Lung (tissue), 12 donors: ENCODE measurements around the gene POU6F2. TPM values are rescaled to one million over a fixed set of nuclear protein-coding genes. Genes with fewer than 3 reads are reported as not detected.

Experiments
- ATAC-seq: fragments of 200-7000 bp; cut with Tn5 transposase; one replicate; pipeline ENCODE4 v1.9.1; 2020; ENCODE audit warnings: moderate number of reproducible peaks; ENCODE audit not compliant: insufficient read depth, low FRiP score
- DNase-seq, 3 donors: peaks; one replicate each; pipeline ENCODE4 v3.0.0-alpha.2; 2013 to 2017
- H3K27ac ChIP-seq, 2 donors: one replicate each; pipeline ENCODE4 v1.5.1; 2013; ENCODE audit warnings: mild to moderate bottlenecking in 2 of 2, moderate library complexity in 2 of 2, control low read depth in 1 of 2, inconsistent platforms in 1 of 2, low read depth in 1 of 2, low read length in 1 of 2
- H3K27me3 ChIP-seq, 3 donors: one replicate each; pipeline ENCODE4 v1.5.1; 2013; ENCODE audit warnings: low read length in 2 of 3; ENCODE audit not compliant: control insufficient read depth in 3 of 3, insufficient read depth in 3 of 3
- H3K36me3 ChIP-seq, 4 donors: one replicate each; pipeline ENCODE4 v1.5.1; 2013; ENCODE audit warnings: low read length in 4 of 4, mild to moderate bottlenecking in 1 of 4, moderate library complexity in 1 of 4; ENCODE audit not compliant: control insufficient read depth in 4 of 4, insufficient read depth in 4 of 4
- H3K4me1 ChIP-seq, 5 donors: one replicate each; pipeline ENCODE4 v1.5.1; 2013; ENCODE audit warnings: low read length in 5 of 5, mild to moderate bottlenecking in 2 of 5, moderate library complexity in 1 of 5; ENCODE audit not compliant: control insufficient read depth in 5 of 5, insufficient read depth in 5 of 5
- H3K4me3 ChIP-seq: one replicate; pipeline ENCODE4 v1.5.1; 2013; ENCODE audit warnings: mild to moderate bottlenecking, control low read depth, moderate library complexity
- H3K9ac ChIP-seq, 2 donors: one replicate each; pipeline ENCODE4 v1.5.1; 2013; ENCODE audit warnings: low read length in 2 of 2, control low read depth in 1 of 2; ENCODE audit not compliant: insufficient read depth in 1 of 2
- H3K9me3 ChIP-seq, 4 donors: one replicate each; pipeline ENCODE4 v1.5.1; 2013; ENCODE audit warnings: low read length in 3 of 4, mild to moderate bottlenecking in 1 of 4, moderate library complexity in 1 of 4; ENCODE audit not compliant: control insufficient read depth in 4 of 4, insufficient read depth in 3 of 4
- WGBS, 2 donors: extraction: QIAGEN DNeasy Blood & Tissue Kit; methylation state at CpG; one replicate each; pipeline ENCODE4 v1.1.7; 2013; 5-methylcytosine and 5-hydroxymethylcytosine counted together
- polyA plus RNA-seq, 2 donors: library from polyadenylated mRNA; stranded (reverse); fragments of 200-250 nt; gene quantifications; one replicate each; pipeline ENCODE4 v1.2.1, GENCODE V29; 2013
- total RNA-seq, 2 donors: library from RNA; depleted of rRNA in 1 of 2; stranded (reverse); fragments of >200 nt in 1 of 2; gene quantifications; one replicate each; pipeline ENCODE4 v1.2.1, GENCODE V29; 2014 to 2021
- TF ChIP-seq, protein P1 (sequence below): IDR thresholded peaks from 2 replicates; pipeline ENCODE4 v1.5.1; 2012; ENCODE audit warnings: mild to moderate bottlenecking; ENCODE audit errors: control extremely low read depth, extremely low read depth
- donor health status: control.
- donor health status: control.
- donor health status: Bipolar disorder and iron deficiency.
- donor health status: healthy.
- donor health status: DM: yes; HTN: yes; CAD: no.

Gene POU6F2
- total and polyA plus RNA-seq, 4 donors: 0.08 to 0.18 TPM; not detected in 2

DNA sequence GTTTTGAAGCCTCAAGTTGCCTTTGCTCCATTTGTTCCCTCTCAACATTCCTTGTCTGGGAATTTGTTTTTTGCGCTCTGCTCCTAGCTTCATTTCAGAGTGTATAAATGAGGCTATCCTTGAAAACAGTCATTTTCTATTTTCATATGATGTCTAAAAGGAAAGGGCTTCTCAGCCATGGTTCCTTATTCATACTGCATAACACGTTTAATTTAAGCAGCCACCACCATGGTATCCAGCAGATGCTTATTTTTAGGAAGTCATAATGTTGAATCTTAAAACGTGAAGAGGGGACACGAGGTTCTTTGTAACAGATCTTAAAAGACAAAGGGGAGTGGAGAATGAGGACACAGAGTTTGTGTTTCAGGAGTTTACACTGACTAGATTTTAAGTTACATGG is 14.5 kb downstream of the POU6F2 start:
- no peak overlapping the region for H3K4me3 ChIP-seq
- H3K27ac ChIP-seq: no peak overlapping the region
- DNase-seq: no peak
- no peaks in the 10 kb centered on the region for H3K36me3 ChIP-seq
- H3K4me1 ChIP-seq: no peaks in the 10 kb centered on the region
- no peaks in the 10 kb centered on the region for H3K27me3 ChIP-seq
- H3K9ac ChIP-seq: no peak overlapping the region
- H3K9me3 ChIP-seq: peaks cover 0 to 2% (median 0%) of the 10 kb centered on the region in 4 donors
- WGBS, 2 donors: 75 to 86% methylated on average over 4 of the region's 4 CpGs
- ATAC-seq: no peak
- TF ChIP-seq, protein P1, sequence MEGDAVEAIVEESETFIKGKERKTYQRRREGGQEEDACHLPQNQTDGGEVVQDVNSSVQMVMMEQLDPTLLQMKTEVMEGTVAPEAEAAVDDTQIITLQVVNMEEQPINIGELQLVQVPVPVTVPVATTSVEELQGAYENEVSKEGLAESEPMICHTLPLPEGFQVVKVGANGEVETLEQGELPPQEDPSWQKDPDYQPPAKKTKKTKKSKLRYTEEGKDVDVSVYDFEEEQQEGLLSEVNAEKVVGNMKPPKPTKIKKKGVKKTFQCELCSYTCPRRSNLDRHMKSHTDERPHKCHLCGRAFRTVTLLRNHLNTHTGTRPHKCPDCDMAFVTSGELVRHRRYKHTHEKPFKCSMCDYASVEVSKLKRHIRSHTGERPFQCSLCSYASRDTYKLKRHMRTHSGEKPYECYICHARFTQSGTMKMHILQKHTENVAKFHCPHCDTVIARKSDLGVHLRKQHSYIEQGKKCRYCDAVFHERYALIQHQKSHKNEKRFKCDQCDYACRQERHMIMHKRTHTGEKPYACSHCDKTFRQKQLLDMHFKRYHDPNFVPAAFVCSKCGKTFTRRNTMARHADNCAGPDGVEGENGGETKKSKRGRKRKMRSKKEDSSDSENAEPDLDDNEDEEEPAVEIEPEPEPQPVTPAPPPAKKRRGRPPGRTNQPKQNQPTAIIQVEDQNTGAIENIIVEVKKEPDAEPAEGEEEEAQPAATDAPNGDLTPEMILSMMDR: no peak

DNA sequence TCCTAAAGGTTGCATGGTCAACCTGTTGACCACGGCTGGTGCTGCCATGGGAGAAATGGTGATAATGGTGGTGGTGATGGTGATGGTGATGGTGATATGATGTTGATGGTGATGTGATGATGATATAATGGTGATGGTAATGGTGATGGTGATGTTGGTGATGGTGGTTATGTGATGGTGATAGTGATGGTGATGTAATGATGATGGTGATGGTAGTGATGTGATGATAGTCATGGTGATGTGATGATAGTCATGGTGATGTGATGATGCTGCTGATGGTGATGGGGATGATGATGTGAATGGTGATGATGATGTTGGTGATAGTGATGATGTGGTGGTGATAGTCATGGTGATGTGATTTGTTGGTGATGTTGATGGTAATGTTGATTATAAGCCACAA is 23.9 kb downstream of the POU6F2 start:
- TF ChIP-seq, protein P1: no peak
- H3K36me3 ChIP-seq: no peaks in the 10 kb centered on the region
- peaks cover 0 to 4% (median 0%) of the 10 kb centered on the region in 5 donors for H3K4me1 ChIP-seq
- no peak overlapping the region for H3K9ac ChIP-seq
- no peaks in the 10 kb centered on the region for H3K9me3 ChIP-seq
- no peak for DNase-seq
- WGBS, 2 donors: 86 to 93% methylated on average over 1 of the region's 1 CpG
- H3K4me3 ChIP-seq: no peak overlapping the region
- H3K27me3 ChIP-seq: no peaks in the 10 kb centered on the region
- ATAC-seq: no peak
- no peak overlapping the region for H3K27ac ChIP-seq

DNA sequence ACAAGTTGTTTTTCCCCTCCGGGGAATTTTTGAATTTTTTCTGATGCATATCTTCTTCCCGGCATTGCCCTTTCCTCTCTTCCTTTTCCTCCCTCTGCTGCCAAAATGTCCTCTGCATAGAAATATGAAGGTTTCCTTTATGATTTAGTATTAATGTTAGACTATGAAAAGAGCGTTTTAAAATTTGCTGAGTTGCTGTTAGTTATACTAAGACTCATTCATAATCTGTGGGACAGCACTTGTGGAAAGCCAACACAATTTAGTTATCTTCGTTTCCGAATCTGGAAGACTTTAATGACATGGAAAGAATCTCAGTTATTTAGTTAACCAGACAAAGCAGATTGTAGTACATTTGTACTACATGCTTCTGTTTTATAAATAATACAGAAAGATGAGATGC is 25.0 kb downstream of the POU6F2 start:
- H3K4me1 ChIP-seq: peaks cover 0 to 4% (median 0%) of the 10 kb centered on the region in 5 donors
- ATAC-seq (no peak), DNase-seq (no peak)
- H3K27ac ChIP-seq: no peak overlapping the region
- no peaks in the 10 kb centered on the region for H3K36me3 ChIP-seq
- H3K9ac ChIP-seq: no peak overlapping the region
- no peaks in the 10 kb centered on the region for H3K27me3 ChIP-seq
- H3K4me3 ChIP-seq: no peak overlapping the region
- 77 to 86% methylated on average over 5 of the region's 5 CpGs for WGBS, 2 donors
- H3K9me3 ChIP-seq: no peaks in the 10 kb centered on the region
- TF ChIP-seq, protein P1: no peak

DNA sequence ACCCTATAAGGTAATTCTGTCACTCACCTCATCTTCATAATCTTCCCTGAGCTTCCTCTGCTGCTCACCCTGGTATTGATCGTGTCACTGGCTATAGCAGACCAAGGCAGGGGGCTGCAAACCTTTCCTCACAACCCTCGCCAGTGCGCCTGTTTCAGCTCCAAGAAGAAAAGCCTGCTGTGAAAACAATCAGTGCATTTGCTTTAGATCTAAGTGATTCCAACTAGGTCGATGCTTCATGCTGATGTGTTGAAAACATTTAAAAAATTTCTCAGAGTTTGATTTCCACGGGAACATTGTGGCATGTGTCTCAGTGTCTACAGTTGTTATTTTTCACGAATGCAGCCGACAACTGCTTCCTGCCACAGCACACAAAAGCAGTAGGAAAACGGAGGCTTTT is 27.3 kb downstream of the POU6F2 start:
- TF ChIP-seq, protein P1: no peak
- H3K4me3 ChIP-seq: no peak overlapping the region
- H3K9ac ChIP-seq: no peak overlapping the region
- DNase-seq (no peak), ATAC-seq (no peak)
- H3K4me1 ChIP-seq: peaks cover 0 to 4% (median 0%) of the 10 kb centered on the region in 5 donors
- no peaks in the 10 kb centered on the region for H3K9me3 ChIP-seq
- no peaks in the 10 kb centered on the region for H3K27me3 ChIP-seq
- 59 to 64% methylated on average over 8 of the region's 8 CpGs for WGBS, 2 donors
- no peaks in the 10 kb centered on the region for H3K36me3 ChIP-seq
- H3K27ac ChIP-seq: no peak overlapping the region
